HCT116 (cell line): ENCODE results near the gene ALKBH7.

Experiments
- POLR2A ChIP-seq: IDR thresholded peaks from 2 replicates; pipeline ENCODE4 v1.7.0; 2011; ENCODE audit warnings: borderline replicate concordance; ENCODE audit not compliant: insufficient read depth, insufficient read length; ENCODE audit errors: extremely low read depth
- TF ChIP-seq, protein P1 (sequence below), 3 experiments: fragments of 200-600 bp in 1 of 3; sonication (generic) in 1 of 3; IDR thresholded peaks in 2 of 3; conservative IDR thresholded peaks in 1 of 3; 2 replicates each; pipeline ENCODE4 v1.5.1; 2012 to 2017; ENCODE audit warnings: low read depth in 2 of 3, low read length in 2 of 3, antibody characterized with exemption in 1 of 3, borderline replicate concordance in 1 of 3, control low read depth in 1 of 3, mild to moderate bottlenecking in 1 of 3, mixed read lengths in 1 of 3, mixed run types in 1 of 3, moderate library complexity in 1 of 3; ENCODE audit not compliant: insufficient read depth in 1 of 3
- TF ChIP-seq, protein P2 (sequence below): IDR thresholded peaks from 2 replicates; pipeline ENCODE4 v1.6.1; 2012; ENCODE audit warnings: low read depth

DNA sequence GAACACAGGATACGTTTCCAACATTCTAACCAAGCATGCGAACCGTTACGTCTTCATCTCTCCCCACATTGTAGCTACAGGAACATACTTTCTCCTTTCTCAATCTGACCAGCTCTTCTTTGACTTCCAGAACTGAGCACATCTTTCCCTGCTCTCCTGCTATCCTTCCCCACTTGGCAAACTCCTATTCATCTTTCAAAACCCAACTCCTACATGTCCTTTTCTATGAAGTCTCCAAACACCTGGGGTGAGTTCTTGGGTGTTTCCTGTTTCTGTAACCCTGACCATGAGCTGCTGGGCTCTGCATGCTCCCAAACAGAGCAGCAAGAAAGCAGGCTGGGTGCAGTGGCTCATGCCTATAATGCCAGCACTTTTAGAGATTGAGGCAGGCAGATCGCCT is 45.8 kb upstream of the ALKBH7 start:
- no peak for TF ChIP-seq POLR2A
- TF ChIP-seq, protein P1, sequence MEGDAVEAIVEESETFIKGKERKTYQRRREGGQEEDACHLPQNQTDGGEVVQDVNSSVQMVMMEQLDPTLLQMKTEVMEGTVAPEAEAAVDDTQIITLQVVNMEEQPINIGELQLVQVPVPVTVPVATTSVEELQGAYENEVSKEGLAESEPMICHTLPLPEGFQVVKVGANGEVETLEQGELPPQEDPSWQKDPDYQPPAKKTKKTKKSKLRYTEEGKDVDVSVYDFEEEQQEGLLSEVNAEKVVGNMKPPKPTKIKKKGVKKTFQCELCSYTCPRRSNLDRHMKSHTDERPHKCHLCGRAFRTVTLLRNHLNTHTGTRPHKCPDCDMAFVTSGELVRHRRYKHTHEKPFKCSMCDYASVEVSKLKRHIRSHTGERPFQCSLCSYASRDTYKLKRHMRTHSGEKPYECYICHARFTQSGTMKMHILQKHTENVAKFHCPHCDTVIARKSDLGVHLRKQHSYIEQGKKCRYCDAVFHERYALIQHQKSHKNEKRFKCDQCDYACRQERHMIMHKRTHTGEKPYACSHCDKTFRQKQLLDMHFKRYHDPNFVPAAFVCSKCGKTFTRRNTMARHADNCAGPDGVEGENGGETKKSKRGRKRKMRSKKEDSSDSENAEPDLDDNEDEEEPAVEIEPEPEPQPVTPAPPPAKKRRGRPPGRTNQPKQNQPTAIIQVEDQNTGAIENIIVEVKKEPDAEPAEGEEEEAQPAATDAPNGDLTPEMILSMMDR (IDR thresholded peaks at IDR 0.05 in 2 of 3, conservative IDR thresholded peaks at IDR 0.05 in 1 of 3; ENCODE audit: borderline replicate concordance in 1 of 3, insufficient read depth in 1 of 3, low read depth in 2 of 3, low read length in 2 of 3), result no peak
- TF ChIP-seq, protein P2, sequence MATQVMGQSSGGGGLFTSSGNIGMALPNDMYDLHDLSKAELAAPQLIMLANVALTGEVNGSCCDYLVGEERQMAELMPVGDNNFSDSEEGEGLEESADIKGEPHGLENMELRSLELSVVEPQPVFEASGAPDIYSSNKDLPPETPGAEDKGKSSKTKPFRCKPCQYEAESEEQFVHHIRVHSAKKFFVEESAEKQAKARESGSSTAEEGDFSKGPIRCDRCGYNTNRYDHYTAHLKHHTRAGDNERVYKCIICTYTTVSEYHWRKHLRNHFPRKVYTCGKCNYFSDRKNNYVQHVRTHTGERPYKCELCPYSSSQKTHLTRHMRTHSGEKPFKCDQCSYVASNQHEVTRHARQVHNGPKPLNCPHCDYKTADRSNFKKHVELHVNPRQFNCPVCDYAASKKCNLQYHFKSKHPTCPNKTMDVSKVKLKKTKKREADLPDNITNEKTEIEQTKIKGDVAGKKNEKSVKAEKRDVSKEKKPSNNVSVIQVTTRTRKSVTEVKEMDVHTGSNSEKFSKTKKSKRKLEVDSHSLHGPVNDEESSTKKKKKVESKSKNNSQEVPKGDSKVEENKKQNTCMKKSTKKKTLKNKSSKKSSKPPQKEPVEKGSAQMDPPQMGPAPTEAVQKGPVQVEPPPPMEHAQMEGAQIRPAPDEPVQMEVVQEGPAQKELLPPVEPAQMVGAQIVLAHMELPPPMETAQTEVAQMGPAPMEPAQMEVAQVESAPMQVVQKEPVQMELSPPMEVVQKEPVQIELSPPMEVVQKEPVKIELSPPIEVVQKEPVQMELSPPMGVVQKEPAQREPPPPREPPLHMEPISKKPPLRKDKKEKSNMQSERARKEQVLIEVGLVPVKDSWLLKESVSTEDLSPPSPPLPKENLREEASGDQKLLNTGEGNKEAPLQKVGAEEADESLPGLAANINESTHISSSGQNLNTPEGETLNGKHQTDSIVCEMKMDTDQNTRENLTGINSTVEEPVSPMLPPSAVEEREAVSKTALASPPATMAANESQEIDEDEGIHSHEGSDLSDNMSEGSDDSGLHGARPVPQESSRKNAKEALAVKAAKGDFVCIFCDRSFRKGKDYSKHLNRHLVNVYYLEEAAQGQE, result no peak
